MM.1S (cell line): ENCODE measurements around the gene NOXO1.

Experiments
- CTCF ChIP-seq: fragments of 300-600 bp; sonication (generic); IDR thresholded peaks from 2 replicates; pipeline ENCODE4 v1.5.1; 2016; ENCODE audit warnings: antibody characterized with exemption, low read length, mixed read lengths
- EZH2 ChIP-seq: fragments of 300-600 bp; sonication (generic); optimal IDR thresholded peaks from 2 replicates; pipeline ENCODE3; 2017; ENCODE audit warnings: low read depth, mild to moderate bottlenecking, antibody characterized with exemption, low read length, mixed read lengths
- EZH2phosphoT487 ChIP-seq: fragments of 300-600 bp; sonication (generic); IDR thresholded peaks from 2 replicates; pipeline ENCODE4 v1.6.1; 2018; ENCODE audit warnings: antibody characterized with exemption, low read length

- TF ChIP-seq CTCF, result peak; percentile 39
- TF ChIP-seq EZH2, result no peak
- no peak for TF ChIP-seq EZH2phosphoT487
These were observed 2.5 kb upstream of the NOXO1 start, which contains the start of gene GFER for GRCh38 chr16:1983544-1984346.
